GM21515 (cell line): ENCODE measurements around the gene ZNF74.
"Not testable (repeated sequence)": the region's sequence is repeated elsewhere in the genome, so short reads cannot be mapped to it uniquely, and the experiment has no call there.

Source experiments
- ATAC-seq: cut with Tn5 transposase; IDR thresholded peaks from one replicate; pipeline ENCODE4 v1.9.1; 2021; ENCODE audit not compliant: unreplicated experiment

Gene ZNF74

DNA sequence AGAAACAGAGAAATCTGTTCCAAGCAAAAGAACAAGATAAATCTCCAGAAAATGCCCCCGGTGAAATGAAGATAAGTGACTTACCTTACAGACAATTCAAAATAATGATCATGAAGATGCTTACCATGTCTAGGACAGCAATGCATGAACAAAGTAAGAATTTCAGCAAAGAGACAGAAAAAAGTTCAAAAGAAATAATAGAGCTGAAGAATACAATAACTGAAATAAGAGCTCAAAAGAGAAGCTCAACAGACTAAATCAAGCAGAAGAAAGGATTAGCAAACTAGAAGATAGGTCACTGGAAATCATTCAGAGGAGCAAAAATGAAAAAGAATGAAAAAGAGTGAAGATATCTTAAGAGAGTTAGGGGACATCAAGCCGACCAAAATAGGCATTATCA, 19.8 kb upstream of the ZNF74 start:
- not testable (repeated sequence) for ATAC-seq

DNA sequence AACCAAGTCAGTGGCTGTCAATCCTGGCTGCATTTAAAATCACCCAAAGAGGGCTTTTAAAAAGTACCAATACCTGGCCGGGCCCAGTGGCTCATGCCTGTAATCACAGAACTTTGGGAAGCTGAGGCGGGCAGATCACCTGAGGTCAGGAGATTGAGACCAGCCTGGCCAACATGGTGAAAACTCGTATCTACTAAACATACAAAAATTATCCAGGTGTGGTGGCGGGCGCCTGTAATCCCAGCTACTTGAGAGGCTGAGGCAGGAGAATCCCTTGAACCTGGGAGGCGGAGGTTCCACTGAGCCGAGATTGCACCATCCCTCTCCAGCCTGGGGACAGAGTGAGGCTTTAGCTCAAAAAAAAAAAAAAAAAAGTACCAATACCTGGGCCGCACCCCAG, 17.7 kb upstream of the ZNF74 start:
- not testable (repeated sequence) for ATAC-seq

DNA sequence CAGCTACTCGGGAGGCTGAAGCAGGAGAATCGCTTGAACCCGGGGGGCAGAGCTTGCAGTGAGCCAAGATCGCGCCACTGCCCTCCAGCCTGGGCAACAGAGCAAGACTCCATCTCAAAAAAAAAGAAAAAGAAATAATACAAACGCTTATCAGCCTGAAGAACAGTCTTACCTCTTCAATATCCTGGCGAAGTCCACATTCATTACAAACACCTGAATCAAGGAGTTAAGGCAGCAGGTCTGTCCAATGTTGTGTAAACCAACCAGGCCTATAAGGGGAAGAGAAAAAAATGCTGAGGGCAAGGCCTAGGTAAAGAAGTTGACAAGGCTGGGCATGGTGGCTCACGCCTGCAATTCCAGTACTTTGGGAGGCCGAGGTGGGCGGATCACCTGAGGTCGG, 17.0 kb upstream of the ZNF74 start:
- not testable (repeated sequence) for ATAC-seq

DNA sequence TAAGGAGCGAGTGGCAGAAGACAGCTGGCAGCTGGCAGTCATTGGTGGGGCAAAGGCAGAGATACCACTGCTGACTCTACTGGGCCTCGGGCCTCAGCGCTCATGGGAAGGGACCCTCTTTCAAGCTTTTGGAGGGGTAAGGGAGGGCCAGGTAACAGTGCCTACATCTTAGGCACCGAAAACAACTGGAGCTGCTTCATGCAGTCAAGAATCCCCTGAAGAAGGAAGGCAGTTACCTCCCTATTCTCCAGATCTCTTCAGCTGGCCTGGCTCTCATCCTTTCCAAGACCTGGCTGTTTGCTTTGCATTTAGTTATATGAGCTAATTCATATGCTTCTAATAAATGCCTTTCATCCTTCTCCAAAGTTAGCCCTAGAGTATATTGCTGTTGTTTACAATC, 15.8 kb upstream of the ZNF74 start:
- no peak for ATAC-seq

DNA sequence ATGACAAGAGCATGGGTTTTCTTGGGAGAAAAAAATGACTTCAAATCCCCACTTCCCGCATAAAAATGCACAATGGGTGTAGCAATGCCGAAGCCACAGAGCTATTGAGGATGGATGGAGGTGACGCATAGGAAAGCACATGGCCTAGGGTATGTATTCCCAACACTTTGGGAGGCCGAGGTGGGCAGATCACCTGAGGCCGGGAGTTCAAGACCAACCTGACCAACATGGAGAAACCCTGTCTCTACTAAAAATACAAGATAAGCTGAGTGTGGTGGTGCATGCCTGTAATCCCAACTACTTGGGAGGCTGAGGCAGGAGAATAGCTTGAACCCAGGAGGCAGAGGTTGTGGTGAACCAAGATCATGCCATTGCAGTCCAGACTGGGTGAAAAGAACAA, 15.3 kb upstream of the ZNF74 start:
- not testable (repeated sequence) for ATAC-seq

DNA sequence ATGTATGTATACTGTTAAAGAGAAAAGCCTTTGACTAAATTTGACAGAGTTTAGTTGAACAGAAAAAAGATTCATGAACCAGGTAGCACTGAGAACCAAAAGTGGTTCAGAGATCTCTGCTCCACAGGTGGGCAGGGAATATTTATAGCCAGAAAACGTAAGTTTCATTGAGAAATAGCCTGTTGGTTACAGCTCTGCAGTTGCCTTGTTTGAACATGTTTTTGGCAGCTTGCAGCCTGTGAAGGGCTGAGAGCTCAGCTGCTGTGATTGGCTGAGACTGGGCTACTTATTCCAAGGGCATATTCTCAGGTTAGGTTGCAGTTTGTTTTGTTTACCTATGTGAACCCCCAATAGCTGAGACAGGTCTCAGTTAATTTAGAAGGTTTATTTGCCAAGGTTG, 13.5 kb upstream of the ZNF74 start:
- no peak for ATAC-seq

DNA sequence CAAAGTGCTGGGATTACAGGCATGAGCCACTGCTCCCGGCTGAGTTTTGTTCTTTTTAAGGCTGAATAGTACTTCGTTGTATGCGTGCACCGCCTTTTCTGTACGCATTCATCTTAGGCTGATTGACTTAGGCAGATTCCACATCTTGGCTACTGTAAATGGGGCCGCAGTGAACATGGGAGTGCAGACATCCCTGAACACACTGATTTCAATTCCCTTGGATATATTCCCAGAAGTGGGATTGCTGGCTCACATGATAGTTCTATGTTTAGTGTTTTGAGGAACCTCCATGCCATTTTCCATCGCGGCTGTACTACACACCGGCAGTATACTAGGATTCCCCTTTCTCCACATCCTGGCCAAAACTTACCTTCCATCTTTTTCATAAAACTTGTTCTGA, 10.4 kb upstream of the ZNF74 start:
- ATAC-seq = no peak

DNA sequence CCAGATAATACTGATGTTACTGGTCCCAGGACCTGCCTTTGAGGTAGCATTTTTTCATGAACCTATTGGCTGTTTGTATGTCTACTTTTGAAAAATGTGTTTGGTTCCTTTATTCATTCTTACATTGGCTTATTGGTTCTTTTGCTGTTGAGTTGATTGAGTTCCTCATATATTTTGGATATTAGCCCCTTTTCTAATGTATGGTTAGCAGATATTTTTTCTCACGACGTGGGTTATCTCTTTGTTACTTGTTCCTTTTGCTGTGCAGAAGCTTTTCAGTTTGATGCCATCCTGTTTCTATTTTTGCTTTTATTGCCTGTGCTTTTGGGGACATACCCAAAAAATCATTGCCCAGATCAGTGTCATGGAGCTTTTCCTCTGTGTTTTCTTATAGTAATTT, 9.8 kb upstream of the ZNF74 start:
- no peak for ATAC-seq

DNA sequence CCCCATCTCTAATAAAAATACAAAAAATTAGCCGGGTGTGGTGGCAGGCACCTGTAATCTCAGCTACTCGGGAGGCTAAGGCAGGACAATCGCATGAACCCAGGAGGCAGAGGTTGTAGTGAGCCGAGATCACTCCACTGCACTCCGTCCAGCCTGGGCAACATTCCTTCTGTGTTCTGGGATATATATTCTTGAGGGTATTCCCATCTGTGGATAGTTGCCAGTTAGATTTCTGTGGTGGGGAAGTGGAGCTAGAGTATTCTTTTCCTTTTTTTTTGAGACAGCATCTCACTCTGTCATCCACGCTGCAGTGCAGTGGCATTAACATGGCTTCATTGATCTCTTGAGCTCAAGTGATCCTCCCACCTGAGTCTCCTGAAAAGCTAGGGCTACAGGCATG, 9.1 kb upstream of the ZNF74 start:
- ATAC-seq = no peak

DNA sequence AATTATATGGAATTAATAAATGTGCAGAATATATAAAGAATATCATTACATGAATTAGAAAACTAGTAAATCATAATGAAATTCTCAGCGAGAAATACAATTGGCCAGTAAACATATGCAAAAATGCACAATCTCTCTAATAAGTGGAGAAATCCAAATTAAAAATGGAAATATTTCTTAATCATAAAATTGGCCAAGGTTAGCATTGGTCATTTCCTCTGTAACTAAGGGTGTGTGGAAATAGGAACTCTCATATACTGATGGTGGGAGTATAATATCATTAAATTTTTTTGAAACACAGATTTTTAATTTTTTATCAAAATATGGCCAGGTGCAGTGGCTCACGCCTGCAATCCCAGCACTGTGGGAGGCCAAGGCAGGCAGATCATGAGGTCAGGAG, 7.6 kb upstream of the ZNF74 start:
- ATAC-seq = no peak

DNA sequence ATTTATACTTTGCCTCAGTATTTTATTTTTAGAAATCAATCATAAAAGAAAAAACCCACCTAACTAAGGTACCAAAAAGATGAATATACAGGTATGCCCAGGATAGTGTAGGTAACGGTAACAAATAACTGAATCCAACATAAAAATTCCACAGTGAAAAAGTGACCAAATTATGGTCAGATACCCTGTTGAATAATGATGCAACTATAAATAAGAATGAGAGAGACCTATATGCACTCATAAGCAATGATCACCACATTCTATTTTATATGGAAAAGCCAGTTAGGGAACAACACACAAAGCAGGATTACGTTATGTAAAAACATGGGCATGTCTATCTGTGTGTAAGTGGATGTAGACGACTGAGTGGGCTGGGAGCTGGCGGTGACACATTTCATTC, 7.0 kb upstream of the ZNF74 start:
- ATAC-seq = no peak

DNA sequence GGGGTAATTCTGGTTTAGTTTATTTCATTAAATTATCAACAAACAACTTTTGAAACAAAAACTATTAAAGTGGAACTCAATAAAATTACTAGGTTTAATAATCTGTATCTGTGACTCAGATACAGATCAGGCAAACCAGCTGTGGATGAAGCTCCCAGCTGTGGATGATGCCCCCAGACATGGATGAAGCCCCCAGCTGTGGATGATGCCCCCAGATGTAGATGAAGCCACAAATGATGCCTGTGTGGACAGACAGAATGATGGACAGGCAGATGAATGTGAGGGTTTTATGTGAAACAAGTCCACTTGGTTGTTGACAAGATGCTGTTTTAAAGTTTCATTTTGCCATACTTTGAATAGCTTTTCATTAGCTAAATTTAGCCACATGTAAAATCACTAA, 5.8 kb upstream of the ZNF74 start:
- ATAC-seq = no peak

DNA sequence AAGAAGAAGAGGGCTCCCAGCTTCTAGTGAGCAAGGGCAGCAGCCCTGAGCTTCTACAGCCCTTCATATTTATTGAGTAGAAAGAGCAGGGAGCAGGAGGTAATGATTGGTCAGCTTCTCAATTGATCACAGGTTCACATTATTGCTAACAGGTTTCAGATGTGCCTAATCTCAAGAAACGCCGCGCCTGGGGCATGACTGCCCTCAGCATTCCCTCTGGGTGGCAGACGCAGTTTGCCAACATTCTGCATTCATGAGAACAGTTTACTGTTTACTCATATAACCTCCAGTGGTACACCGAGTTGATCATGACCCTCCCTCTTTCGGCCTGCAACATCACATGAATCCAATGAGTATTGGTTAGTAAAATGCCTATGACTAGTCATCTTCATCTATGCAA, 4.7 kb upstream of the ZNF74 start:
- no peak for ATAC-seq

DNA sequence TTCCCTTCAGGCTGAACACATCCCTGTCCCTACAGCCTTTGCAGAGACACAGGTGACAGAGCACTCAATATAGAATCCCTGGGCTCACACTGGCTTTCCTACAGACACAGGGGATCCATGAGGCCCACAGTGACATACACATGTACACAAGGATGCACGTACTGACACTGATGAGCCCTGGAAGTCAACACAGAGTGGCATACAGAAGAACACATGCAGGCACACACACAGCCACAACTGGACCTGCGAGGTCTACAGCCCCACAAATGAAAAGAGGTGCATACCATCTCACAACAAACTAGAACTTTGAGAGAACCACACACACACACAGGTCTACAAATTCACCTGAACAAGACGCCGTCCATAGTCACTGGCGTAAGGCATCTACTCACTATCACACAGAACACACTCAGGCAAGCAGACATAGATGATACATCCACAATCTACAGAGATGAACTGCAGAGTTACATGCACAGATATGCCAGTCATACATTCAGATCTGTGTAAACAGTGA, 3.5 kb upstream of the ZNF74 start:
- ATAC-seq = no peak

DNA sequence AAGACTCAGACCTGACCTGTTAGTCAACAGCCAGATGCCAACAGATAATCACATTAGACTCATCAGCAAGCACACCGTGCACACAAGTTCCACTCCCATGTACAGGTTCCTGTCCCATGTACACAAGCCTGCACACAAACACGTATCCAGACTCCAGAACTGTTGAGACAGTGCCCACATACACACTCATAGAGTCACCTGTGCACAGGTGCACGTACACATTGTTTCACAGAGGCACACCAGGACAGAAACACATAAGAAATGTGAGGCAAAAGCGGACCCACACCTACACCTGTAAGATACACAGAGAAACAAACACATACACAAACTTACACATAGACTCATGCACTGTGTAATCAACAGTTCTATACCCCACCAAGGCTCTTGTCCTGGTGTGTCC, 2.7 kb upstream of the ZNF74 start:
- ATAC-seq = no peak

DNA sequence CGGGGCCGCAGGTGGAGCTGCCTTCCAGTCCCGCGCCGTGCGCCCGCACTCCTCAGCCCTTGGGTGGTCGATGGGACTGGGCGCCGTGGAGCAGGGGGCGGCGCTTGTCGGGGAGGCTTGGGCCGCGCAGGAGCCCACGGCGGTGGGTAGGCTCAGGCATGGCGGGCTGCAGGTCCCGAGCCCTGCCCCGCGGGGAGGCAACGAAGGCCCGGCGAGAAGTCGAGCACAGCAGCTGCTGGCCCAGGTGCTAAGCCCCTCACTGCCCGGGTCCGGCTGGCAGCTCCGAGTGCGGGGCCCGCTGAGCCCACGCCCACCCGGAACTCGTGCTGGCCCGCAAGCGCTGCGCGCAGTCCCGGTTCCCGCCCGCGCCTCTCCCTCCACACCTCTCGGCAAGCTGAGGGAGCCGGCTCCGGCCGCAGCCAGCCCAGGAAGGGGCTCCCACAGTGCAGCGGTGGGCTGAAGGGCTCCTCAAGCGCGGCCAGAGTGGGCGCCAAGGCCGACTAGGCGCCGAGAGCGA, 1.5 kb upstream of the ZNF74 start:
- ATAC-seq = not testable (repeated sequence)

DNA sequence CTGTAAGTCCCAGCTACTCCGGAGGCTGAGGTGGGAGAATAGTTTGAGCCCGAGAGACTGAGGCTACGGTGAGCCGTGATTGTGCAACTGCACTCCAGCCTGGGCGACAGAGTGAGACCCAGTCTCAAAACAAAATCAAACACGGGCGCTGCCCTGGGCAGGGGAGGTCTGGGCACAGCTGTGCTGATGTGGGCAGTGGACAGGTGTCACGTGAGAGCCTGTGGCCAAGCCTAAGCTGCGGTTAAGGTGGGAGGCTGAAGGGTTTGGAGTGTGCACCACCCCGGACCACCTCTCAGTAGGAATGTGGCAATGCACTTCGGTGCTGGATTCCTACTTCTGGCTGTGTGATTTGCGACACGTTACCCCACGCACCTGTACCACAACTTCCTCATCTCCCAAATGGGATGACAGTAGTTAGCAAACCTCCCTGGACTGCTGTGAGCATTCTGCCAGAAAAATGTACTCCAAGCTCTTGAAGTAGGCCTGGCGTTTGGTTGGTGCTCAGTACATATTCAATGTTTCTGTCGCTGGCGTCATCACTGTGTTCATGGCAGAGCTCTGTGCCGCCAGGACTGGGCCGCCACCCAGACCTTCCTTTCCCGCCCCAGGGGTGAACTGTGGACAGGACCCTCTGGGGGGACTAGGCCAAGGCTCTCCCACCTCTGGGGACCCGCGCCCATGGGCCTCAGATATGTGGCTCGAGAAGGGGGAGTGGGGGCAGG, 807 bp upstream of the ZNF74 start:
- ATAC-seq = no peak

DNA sequence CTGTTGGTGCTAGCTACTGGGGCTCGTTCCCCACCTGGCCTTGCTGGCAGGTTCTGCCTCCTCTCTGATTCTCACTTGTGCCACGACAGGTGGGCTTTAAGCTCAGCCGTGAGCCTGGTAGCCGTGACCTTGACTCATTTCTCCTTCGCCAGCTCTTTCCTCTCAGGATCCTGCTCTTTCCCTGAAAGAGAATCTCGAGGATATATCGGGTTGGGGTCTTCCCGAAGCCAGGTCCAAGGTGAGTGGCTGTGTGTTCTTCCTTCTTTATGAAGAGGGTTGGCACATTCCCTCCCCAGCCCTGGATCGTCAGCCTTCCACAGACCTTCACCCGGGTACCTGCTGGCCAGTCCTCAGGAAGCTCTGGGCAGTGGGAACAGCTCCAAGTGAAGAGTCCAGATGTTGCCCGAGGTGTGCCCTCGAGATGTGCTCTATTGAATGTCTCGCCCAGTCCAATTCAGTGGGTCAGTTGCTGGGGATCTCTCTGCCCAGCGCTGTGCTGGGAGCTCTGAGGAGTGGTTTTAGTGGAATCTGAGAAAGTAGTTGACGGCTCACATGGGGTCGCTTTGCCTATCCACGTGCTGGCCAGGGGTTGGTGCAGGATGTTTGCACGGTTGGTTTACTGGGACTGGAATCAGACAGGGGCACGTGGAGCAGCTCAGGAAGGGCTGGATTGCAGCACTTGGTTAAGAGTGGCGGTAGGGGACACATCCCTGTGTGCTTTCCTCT, 1.4 kb downstream of the ZNF74 start:
- no peak for ATAC-seq

DNA sequence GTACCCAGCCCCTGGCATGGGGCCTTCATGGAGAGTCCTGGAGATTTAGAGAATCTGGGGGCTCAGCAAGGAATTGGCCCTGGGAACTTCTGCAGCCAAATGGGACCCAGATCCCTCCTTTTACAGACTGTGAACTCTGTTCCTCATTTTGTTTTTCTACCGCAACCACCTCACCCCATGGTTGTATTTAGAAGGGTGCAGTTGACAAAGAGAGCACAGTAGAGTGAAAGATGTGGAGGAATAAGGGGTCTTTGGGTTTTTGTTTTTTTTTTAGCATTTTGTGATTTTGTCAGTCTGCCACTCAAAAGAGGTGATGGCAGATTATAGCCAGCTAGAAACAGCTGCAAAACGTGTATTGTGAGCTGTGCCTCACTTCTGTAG, 1.9 kb downstream of the ZNF74 start:
- ATAC-seq = no peak

DNA sequence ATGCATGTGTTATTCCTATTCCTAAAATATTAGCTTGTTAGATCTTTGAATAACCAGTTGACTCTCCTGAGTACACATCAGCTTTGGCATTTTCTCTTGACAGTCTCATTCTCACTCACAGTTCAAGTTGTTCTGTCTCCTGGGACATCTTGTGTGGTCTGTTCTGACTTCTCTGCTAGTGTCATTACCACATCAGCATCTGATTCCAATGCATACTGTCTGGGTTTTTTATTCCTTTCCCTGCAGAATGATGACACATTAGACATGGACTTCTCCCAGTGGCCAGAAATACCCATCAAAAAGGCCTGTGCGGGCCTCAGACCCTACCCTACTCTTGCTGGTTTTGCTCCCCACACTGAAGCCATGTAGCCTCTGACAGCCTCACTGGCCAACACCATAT, 2.7 kb downstream of the ZNF74 start:
- no peak for ATAC-seq

DNA sequence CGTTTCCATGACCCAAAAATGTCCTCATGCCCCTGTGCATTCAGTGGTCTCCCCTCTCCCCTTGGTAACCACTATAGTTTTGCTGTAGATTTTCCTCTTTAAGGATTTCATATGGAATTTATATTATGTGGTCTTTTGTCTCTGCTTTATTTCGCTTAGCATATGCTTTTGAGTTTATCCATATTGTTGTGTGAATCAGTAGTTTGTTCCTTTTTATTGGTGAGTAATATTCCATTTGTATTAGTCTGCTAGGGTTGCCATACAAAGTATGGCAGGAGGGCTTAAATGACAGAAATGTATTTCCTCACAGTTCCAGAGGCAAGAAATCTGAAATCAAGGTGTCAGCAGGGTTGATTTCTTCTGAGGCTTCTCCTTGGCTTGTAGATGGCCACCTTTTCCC, 3.5 kb downstream of the ZNF74 start:
- ATAC-seq = no peak

DNA sequence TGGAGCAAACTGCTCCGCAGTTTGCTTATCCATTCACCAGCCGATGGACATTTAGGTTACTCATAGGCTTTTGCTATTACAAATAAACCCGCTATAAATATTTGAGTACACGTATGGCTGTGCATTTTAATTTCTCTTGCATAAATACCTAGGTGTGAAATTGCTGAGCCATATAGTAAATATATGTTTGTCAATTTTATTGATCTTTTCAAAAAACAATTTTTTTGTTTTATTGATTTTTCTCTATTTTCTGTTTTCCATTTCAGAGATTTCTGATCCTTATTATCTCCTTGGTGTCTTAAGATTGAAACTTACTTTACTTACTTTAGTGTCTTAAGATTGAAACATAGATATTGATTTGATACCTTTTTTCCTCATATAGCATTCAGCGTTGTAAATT, 4.5 kb downstream of the ZNF74 start:
- ATAC-seq = no peak
